HG03045 (cell line): ENCODE data around the gene TRHDE.

Source experiments
- ATAC-seq: cut with Tn5 transposase; IDR thresholded peaks from one replicate; pipeline ENCODE4 v1.9.1; 2021; ENCODE audit warnings: mild to moderate bottlenecking, moderate library complexity; ENCODE audit not compliant: unreplicated experiment

TRHDE gene, protein sequence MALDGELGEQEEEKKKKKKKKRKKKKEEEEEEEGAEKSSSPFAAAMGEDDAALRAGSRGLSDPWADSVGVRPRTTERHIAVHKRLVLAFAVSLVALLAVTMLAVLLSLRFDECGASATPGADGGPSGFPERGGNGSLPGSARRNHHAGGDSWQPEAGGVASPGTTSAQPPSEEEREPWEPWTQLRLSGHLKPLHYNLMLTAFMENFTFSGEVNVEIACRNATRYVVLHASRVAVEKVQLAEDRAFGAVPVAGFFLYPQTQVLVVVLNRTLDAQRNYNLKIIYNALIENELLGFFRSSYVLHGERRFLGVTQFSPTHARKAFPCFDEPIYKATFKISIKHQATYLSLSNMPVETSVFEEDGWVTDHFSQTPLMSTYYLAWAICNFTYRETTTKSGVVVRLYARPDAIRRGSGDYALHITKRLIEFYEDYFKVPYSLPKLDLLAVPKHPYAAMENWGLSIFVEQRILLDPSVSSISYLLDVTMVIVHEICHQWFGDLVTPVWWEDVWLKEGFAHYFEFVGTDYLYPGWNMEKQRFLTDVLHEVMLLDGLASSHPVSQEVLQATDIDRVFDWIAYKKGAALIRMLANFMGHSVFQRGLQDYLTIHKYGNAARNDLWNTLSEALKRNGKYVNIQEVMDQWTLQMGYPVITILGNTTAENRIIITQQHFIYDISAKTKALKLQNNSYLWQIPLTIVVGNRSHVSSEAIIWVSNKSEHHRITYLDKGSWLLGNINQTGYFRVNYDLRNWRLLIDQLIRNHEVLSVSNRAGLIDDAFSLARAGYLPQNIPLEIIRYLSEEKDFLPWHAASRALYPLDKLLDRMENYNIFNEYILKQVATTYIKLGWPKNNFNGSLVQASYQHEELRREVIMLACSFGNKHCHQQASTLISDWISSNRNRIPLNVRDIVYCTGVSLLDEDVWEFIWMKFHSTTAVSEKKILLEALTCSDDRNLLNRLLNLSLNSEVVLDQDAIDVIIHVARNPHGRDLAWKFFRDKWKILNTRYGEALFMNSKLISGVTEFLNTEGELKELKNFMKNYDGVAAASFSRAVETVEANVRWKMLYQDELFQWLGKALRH

DNA sequence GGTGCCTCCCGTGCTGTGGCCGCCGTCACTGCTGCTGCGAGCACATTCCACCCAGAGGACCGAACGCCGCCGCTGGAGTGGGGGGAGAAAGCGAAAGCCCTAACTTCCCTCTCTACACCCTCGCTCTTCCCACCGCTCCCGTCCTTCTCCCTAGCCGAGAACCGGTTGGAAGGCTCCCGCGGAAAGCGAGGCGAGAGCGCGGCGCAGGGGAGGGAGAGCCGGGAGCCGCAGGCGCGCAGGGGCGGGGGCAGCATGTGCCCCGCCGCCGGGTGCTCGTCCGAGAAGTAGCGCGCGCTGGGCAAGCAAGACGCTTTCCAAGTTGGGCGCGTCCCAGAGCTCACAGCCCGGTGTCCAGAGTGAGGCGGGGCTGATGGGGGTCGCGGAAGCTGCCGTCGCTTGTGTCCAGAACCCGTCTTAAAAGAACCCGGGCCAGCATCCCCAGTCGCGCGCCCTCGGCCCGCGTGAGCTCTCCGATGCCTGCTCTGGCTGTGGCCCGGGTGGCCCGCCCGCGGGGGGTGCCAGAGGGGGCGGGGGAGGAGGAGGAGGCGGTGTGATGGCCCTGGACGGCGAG lies at the start of gene TRHDE:
Gene TRHDE (plus strand): TSS at position 280 of the 571 bp plus-strand sequence. CDS start 274 bp downstream, at position 554.
- no peak for ATAC-seq

DNA sequence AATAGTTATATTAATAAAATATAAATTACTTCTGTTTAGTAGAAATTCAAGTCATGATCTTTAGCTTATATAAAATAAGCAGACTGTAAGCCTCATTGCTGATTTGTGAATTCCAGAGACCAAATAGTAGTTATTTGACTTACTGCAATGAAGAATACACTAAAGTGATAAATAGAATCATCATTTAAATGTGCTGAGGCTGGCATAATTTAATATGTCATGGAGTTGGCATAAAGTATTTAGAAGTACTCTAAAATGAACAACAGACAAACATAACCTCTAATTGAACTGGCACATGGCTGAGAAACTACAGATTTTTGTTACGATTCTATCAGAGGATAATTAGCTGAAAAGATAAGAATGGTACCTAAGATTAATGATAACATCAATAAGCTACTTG lies 45.7 kb upstream of the TRHDE start:
- ATAC-seq: no peak

DNA sequence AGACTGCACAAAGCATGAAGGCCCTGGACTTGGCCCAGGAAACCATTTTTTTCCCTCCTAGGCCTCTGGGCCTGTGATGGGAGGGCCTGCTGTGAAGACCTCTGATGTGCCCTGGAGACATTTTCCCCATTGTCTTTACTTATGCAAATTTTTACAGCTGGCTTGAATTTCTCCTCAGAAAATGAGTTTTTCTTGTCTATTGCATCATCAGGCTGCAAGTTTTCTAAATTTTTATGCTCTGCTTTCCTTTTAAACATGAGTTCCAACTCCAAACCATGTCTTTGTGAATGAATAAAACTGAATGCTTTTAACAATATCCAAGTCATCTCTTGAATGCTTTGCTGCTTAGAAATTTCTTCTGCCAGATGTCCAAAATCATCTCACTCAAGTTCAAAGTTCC lies 43.7 kb upstream of the TRHDE start:
- ATAC-seq: no peak

DNA sequence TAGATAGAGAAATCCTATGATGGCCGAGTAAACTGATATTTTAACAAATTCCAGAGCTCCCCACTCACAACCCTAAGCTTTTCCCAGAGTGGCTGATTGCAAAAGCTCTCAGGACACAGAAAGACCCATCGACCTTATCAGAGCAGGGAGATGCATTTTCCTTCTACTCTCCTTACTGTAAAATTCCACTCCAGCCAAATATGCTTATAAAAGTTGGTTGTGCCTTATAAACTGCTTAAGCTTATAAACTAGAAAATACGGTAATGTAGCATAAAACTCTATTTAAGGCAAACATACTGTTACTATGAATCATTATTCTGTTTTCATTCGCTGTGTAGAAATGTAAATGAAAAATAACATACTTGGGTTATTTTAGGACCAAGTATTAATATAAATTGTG lies 41.6 kb upstream of the TRHDE start:
- no peak for ATAC-seq

DNA sequence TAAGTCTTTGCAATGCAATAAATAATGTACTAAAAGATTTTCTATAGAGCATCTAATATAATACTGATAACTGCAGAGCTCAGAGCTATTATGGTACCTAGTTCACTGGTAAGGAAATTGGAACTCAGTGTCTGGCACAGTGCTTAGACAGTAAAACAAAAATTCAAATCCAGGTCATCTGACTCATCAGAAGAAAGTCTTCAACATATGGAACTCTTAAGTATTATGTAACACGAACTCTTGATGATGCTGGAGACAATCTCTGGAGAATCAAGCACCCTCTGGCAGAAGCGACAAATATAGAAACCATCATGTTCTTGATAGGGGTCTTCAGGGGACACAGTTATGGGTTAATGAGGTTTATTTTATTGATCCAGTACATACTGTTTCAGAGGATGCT lies 37.3 kb upstream of the TRHDE start:
- no peak for ATAC-seq

DNA sequence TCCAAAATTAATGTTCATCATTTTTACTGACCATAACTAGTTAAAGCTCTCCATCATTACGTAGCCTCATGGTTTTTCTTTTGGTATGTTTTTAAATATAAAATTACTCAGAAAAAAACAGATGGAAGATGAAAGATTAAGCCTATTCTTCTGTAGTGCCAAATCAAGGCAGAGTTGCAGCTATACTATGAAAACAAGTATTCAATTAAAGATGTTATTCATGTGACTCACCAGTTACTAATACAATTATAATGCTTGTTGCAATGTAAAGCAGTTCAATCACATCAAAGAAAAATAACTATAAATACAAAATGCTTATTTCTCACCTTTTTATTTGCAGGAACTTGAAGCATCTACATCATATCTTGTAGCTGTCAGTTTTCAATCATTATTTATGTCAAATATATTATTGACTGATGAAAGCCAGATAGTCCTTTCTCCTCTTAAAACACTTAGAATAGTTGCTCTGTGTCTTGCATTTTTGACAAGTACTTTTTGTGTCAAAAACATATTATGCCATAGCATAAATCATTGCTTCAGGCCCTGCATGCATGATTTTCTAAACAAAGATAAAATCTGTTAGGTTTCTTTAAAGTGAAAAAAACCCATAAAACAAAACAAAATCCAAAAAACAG lies 36.0 kb upstream of the TRHDE start:
- ATAC-seq: no peak

DNA sequence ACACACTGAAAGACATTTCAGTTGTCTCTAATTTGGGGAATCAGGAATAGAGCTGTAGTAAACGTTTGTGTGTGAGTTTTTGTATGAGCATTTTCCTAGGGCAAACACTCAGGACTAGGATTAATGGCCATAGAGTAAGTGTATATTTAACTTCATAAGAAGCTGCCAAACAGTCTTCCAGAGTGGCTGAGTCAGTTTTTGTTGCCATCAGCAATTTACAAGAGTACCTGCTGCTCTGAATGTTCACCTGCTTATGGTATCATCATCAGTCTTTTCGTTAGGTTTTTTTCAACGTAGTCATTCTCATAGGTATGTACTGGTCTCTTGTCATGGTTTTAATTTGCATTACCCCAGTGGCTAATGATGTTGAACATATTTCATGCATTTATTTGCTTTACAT lies 30.6 kb upstream of the TRHDE start:
- no peak for ATAC-seq

DNA sequence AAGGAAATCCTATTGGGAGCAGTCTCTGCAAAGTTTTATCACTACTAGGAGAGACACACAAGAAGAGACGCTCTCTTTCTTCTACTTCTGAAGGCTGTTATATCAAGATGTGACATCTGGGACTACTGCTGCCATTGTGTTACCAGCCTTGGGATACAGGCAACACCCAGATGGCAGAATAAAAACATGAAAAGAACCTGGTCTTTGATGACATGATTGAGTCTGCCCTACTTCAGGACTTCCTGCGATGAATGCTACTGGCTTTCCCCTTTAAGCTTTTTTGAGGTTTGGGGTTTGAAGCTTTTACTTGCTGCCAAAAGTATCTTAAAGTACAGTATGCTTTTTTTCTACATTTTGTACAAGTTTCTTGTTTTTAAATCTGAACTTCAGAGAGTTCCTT lies 29.2 kb upstream of the TRHDE start:
- ATAC-seq: no peak

DNA sequence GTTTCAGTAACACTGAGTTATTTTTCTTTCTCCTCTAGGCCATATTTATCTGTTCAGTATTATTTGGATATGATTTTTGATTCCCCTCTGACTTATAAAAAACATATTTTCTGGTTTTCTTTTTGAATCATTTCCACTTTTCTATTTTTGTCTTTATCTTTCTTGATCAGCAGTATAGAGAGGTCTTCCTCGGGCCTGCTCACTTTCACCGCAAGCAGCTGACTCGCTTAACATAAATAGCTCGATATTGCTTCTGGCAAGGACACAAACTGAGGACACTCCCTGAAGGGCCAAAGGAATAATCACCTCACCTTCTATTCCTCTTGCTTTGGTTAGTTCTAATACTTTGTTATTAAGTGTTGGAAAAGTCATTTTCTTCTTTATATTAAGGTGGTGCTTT lies 25.8 kb upstream of the TRHDE start:
- no peak for ATAC-seq

DNA sequence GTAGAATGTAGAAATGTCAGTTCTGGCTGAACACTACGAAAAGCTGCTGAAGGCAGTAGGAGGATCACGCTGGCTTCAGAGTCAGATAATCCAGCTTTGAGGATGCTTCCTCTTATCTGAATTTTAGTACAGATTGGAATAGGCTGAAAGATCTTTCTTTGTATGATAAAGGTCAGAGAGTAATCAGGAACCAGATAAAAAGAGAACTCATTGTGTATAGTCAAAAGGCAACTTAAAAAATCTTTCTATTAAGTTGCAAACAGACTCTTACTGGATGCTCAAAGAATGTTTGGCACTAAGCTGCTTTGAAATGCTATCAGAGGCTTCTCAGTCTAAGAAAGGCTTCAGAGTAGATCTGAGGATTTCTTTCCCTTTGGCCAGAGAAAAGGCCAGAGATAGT lies 21.8 kb upstream of the TRHDE start:
- ATAC-seq: no peak

DNA sequence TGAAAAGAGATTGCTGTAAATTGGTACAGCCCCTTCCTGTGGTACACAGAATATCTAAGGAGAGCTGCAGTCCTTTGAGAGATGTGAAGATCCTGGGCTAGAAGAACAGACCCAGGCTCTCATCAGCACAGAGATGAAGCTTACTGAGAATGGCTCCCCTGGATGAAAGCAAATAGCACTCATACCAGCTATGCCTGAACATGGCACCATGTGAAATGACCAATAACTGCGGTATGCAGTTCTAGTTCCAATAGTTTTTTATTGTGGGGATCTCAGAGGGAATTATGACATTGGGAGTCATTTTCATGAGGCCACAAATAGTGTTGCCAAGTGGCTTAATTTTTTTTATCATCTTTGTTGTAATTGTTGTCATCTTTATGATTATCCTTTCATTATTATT lies 15.4 kb upstream of the TRHDE start:
- ATAC-seq: no peak

DNA sequence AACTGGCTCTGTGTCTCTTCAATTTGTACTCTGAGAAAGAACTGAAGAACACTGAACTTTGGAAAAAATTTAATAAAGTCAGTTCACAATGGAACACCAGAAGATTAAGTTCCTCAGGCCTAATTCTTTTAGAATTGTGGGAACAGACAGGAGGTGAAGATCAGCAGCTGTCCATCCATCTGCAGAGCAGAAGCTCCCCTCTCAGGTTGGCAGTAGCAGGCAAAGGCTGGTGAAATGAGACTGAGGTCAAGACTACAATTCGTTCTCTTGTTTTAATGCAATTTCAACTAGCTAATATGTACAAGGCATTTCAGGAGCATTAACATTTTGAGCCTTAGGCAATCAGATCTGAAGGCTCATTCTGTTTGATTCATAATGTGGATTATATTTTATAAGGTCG lies 10.3 kb upstream of the TRHDE start:
- no peak for ATAC-seq

DNA sequence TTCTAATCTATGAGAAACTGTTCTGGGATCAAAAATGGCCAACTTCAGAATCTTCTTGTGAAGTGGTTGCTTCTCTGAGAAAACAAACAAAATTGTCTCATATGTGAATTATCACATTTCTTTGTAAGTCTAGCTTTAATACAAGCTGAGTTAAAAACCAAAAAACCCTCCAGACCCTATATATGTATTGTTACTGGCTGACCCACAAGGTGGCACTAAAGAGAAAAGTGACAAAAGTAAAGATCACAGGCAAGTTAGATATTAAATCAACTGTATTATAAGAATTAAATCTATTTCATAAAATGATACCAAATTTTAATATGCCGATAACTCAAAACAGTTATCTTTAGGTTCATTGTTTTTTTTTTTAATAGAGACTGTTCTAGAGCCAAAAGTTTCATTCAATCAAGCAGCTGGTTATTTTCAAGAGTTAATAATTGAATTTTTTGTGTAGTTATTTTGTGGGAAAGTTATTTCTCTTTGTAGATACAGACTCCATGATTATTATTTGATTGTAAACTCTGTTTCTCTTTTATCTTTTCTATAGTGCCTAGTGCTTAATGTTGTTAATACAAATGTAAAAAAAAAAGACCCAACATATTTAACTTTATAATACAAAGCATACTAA lies 7.5 kb upstream of the TRHDE start:
- no peak for ATAC-seq

DNA sequence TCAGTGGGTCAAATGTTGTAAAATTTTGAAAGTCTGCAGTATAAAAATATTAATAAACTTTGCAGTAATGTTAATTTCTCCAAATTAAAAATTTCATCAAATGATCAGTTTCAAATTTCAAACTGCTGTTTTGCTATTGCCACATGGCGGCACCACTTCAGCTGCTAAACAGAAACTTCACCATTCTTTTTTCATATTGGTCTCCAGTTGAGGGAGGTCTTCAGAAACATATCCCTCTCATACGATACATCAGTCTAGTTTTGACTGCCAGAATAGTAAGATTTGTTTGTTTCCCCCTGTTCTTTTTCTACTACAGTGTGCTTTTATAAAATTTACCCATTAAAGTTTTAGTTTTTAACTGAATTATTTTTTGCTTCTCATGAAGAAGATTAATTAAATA lies 4.2 kb upstream of the TRHDE start:
- ATAC-seq: no peak

DNA sequence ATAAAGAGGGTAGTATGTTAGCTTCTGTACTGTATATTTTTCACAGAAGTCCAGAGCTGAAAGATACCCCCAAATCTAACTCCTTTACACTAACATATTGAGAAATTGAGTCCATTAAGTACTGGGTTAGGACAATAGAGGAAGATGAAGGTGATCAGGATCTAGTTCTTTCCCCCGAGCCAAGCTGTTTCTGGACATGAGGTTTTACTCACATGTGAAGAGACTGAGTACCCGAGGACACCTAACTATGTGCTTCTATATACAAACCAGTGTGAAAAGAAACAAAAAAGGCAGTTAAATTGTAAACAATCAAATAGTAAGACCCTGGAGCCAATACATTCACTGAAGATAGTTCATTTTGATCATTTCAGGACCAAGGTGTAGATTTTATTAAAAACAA lies 3.8 kb upstream of the TRHDE start:
- no peak for ATAC-seq

DNA sequence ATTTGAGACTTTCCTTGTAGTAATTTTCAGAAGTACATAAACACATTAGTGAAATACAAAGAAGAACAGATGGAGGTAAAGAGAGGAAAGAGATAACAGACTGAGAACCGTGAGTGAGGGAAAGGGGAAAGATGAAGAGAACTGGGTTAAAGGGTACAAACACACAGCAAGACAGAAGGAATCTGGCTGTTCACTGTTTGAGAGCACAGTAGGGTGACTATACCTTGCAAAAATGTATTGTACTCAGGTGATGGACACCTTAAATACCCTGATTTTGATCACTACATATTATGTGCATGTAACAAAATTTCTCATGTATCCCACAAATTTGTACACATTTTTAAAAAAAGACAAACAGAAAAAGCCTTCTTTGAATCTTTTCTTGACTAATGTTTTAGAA lies 2.7 kb upstream of the TRHDE start:
- ATAC-seq: no peak

DNA sequence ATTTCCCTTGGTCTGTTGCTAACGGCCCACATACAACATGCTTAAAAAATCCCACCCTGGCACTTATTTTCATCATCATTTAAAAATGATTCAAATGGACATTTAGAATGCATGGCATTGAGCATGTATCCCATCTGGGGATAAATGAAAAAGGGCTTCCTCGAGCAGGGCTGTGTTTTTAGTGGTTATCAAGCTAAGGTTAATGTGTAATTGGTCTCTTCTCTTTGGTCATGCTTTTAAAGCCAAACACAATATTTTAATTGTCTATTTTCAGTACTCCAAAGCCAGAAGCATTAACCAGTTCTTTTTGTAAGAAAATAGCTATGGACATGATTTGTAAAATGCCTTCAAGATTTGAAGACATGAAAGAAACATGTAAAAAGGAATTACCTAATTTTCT lies 1.9 kb upstream of the TRHDE start:
- ATAC-seq: no peak

DNA sequence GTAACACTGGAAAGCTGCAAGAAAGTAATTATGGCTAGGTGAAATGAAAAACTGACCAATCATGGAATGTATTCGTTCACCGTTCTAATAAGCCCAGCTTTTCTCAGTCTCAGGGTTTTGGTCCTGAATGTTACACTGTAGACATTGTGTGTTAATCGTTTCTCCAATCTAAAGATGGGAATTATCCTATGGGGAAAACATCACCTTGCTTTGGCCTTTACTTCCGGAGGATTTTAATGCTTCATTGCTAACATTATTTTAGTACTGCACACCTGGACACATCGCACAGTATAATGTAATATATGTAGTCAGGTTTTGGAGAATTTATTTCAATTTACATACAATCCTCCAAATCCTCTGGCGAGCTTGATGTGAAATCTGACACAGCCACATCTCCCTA lies 1.2 kb upstream of the TRHDE start:
- ATAC-seq: no peak

DNA sequence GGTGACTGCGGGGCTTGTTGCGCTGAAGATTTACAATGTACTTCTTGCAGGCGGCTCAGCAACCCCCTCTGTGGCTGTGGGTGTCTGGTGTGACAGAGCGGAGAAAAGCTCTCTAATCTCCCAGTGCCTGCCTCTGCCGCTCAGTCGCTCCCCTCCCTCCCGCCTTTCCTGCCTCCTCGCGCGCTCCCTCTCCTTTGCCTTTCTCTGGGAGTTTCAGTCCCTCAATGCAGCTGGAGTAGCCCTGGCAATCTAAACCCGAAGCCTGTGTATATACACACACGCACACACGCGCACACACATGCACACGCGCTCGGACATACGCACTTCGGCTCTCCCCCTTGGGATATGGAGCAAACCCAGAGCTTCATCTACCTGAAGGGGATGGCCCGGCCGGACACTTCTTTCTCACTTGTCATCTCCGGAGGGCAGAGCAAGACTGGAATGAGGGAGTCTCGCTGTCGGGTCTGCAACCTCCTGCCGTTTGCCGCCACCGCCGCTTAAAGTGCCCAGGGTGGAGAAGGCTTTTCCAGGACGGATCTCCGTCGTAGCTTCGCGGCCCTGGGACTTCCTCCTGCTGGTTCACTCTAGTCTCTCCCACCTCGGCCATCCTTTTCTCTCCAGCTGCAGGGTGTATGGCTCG lies 599 bp upstream of the TRHDE start:
- no peak for ATAC-seq
